Smooth muscle cell (in vitro differentiated cells): ENCODE results near the gene FRMD5. TPM values are rescaled to one million over a fixed set of nuclear protein-coding genes. Genes with fewer than 3 reads are reported as not detected.

Experiments used
- DNase-seq: peaks from one replicate; lab custom pipeline; 2025; ENCODE audit not compliant: unreplicated experiment; lab: John Stamatoyannopoulos, UW
- H2AFZ ChIP-seq: fragments of 200-600 bp; sonication (generic); 2 replicates; pipeline ENCODE4 v1.6.0; 2016; ENCODE audit warnings: antibody characterized with exemption, low read depth, mild to moderate bottlenecking
- H3F3A ChIP-seq: fragments of 200-600 bp; sonication (generic); 2 replicates; pipeline ENCODE4 v1.6.0; 2017; ENCODE audit warnings: antibody characterized with exemption, low read depth
- H3K27ac ChIP-seq: fragments of 200-600 bp; sonication (generic); 2 replicates; pipeline ENCODE4 v1.5.1; 2016; ENCODE audit warnings: low read depth, mild to moderate bottlenecking
- H3K27me3 ChIP-seq: fragments of 200-600 bp; sonication (generic); 2 replicates; pipeline ENCODE4 v1.6.1; 2016; ENCODE audit warnings: low read depth, mild to moderate bottlenecking
- H3K36me3 ChIP-seq: fragments of 200-600 bp; sonication (generic); 2 replicates; pipeline ENCODE4 v1.5.1; 2016; ENCODE audit warnings: low read depth
- H3K4me1 ChIP-seq: fragments of 200-600 bp; sonication (generic); 2 replicates; pipeline ENCODE4 v1.5.1; 2016; ENCODE audit warnings: low read depth
- H3K4me2 ChIP-seq: fragments of 200-600 bp; sonication (generic); 2 replicates; pipeline ENCODE4 v1.6.0; 2016; ENCODE audit warnings: mild to moderate bottlenecking
- H3K4me3 ChIP-seq: fragments of 200-600 bp; sonication (generic); 2 replicates; pipeline ENCODE4 v1.5.1; 2016; ENCODE audit warnings: mild to moderate bottlenecking
- H3K79me2 ChIP-seq: fragments of 200-600 bp; sonication (generic); 2 replicates; pipeline ENCODE4 v1.6.0; 2016; ENCODE audit warnings: low read depth, mild to moderate bottlenecking
- H3K9ac ChIP-seq: fragments of 200-600 bp; sonication (generic); 2 replicates; pipeline ENCODE4 v1.6.0; 2016; ENCODE audit warnings: low read depth
- H3K9me3 ChIP-seq: fragments of 200-600 bp; sonication (generic); replicated peaks from 2 replicates; pipeline ENCODE4 v1.5.1; 2016; ENCODE audit warnings: low read depth
- H4K20me1 ChIP-seq: fragments of 200-600 bp; sonication (generic); 2 replicates; pipeline ENCODE4 v1.6.0; 2016; ENCODE audit warnings: low read depth
- CTCF ChIP-seq: fragments of 200-600 bp; sonication (generic); IDR thresholded peaks from 2 replicates; pipeline ENCODE4 v1.5.1; 2017; ENCODE audit warnings: borderline replicate concordance, mild to moderate bottlenecking, antibody characterized with exemption; ENCODE audit not compliant: insufficient read depth, poor library complexity, severe bottlenecking
- WGBS: methylation state at CpG from one replicate; pipeline ENCODE4 v1.1.7; 2016; ENCODE audit warnings: low lambda C conversion rate; 5-methylcytosine and 5-hydroxymethylcytosine counted together
- polyA plus RNA-seq: library from polyadenylated mRNA; unstranded; fragments of >200 nt; fragmentation: Nextera tagmentation; extraction: Ambion mirVana; gene quantifications from 2 replicates; pipeline ENCODE4 v1.2.1, GENCODE V29; 2016
- total RNA-seq: library from RNA; depleted of rRNA; stranded (reverse); fragments of >200 nt; gene quantifications from 2 replicates; pipeline ENCODE4 v1.2.3, GENCODE V29; 2014

FRMD5 gene
- total and polyA plus RNA-seq, 2 experiments from 2014 or later: 0.46 to 7.2 TPM

GRCh38 chr15:43859546-43859945, 335.5 kb downstream of the FRMD5 start:
- no peaks in the 10 kb centered on the region for H3F3A ChIP-seq
- no peak for DNase-seq
- WGBS: 89% methylated on average over 4 of the region's 4 CpGs
- H4K20me1 ChIP-seq: no peaks in the 10 kb centered on the region
- H3K9ac ChIP-seq: no peak overlapping the region
- no peak overlapping the region for H2AFZ ChIP-seq
- H3K4me2 ChIP-seq: no peak overlapping the region
- no peak overlapping the region for H3K27ac ChIP-seq
- H3K4me1 ChIP-seq: no peaks in the 10 kb centered on the region
- H3K4me3 ChIP-seq: no peak overlapping the region
- no peaks in the 10 kb centered on the region for H3K9me3 ChIP-seq
- no peak for TF ChIP-seq CTCF
- H3K79me2 ChIP-seq: no peaks in the 10 kb centered on the region
- no peaks in the 10 kb centered on the region for H3K36me3 ChIP-seq
- no peaks in the 10 kb centered on the region for H3K27me3 ChIP-seq

GRCh38 chr15:43854801-43855200, 340.3 kb downstream of the FRMD5 start:
- no peaks in the 10 kb centered on the region for H3F3A ChIP-seq
- no peak for TF ChIP-seq CTCF
- no peaks in the 10 kb centered on the region for H4K20me1 ChIP-seq
- H3K27ac ChIP-seq: no peak overlapping the region
- H3K9ac ChIP-seq: no peak overlapping the region
- 88% methylated on average over 6 of the region's 6 CpGs for WGBS
- H3K4me1 ChIP-seq: no peaks in the 10 kb centered on the region
- no peak overlapping the region for H2AFZ ChIP-seq
- no peak for DNase-seq
- no peak overlapping the region for H3K4me3 ChIP-seq
- no peaks in the 10 kb centered on the region for H3K79me2 ChIP-seq
- H3K27me3 ChIP-seq: no peaks in the 10 kb centered on the region
- H3K4me2 ChIP-seq: no peak overlapping the region
- no peaks in the 10 kb centered on the region for H3K9me3 ChIP-seq
- no peaks in the 10 kb centered on the region for H3K36me3 ChIP-seq

GRCh38 chr15:43852607-43853006, 342.5 kb downstream of the FRMD5 start:
- Histone ChIP-seq H3K36me3 (no peaks in the 10 kb centered on the region), H3K27ac (no peak overlapping the region), H3K9ac (no peak overlapping the region), H4K20me1 (no peaks in the 10 kb centered on the region), H3K4me3 (no peak overlapping the region), H3K79me2 (no peaks in the 10 kb centered on the region), H3F3A (no peaks in the 10 kb centered on the region), H3K4me1 (no peaks in the 10 kb centered on the region), H3K9me3 (no peaks in the 10 kb centered on the region), H3K27me3 (no peaks in the 10 kb centered on the region), H2AFZ (no peak overlapping the region), H3K4me2 (no peak overlapping the region)
- DNase-seq: no peak
- 96% methylated on average over 4 of the region's 4 CpGs for WGBS
- no peak for TF ChIP-seq CTCF

DNA sequence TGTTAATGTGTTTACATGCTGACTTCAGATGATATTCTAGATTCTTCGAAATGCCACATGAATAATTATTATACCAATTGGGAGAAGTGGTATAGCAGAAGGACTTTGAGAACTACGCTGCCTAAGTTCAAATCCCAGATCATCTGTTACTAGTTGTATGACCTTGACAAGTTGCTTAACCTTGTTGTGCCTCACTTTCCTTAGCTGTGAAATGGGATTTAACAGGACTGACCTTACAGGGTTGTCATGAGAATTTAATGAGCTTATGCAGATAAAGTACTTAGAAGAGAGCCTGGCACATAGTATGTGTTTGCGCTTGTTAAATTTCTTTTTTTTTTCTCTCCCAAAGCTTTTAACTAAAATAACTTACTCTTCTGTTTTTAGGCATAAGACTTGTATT, 343.8 kb downstream of the FRMD5 start:
- 98% methylated on average over 3 of the region's 3 CpGs for WGBS
- Histone ChIP-seq H3K79me2 (no peaks in the 10 kb centered on the region), H3K9ac (no peak overlapping the region), H2AFZ (no peak overlapping the region), H3K4me1 (no peaks in the 10 kb centered on the region), H3K27ac (no peak overlapping the region), H4K20me1 (no peaks in the 10 kb centered on the region), H3K4me3 (no peak overlapping the region), H3K4me2 (no peak overlapping the region), H3K36me3 (no peaks in the 10 kb centered on the region), H3K27me3 (no peaks in the 10 kb centered on the region), H3K9me3 (no peaks in the 10 kb centered on the region), H3F3A (no peaks in the 10 kb centered on the region)
- TF ChIP-seq CTCF: no peak
- no peak for DNase-seq
